CD14-positive monocyte (primary cell): ENCODE results near the gene ABHD17B. TPM values are rescaled to one million over a fixed set of nuclear protein-coding genes. Genes with fewer than 3 reads are reported as not detected.

Experiments
- DNase-seq, 3 donors: peaks; one replicate each; pipeline ENCODE4 v3.0.0-alpha.2; 2011 to 2022
- H2AFZ ChIP-seq: 2 replicates; pipeline ENCODE4 v1.6.0; 2012; ENCODE audit warnings: mild to moderate bottlenecking, low read depth, low read length, inconsistent platforms; ENCODE audit not compliant: insufficient read depth, poor library complexity, severe bottlenecking
- H3K27ac ChIP-seq, 2 donors: 1 replicate in 1 of 2; 2 replicates in 1 of 2; pipeline ENCODE4 v1.5.1; 2012 to 2013; ENCODE audit warnings: low read length in 2 of 2, control low read depth in 1 of 2, inconsistent platforms in 1 of 2, low read depth in 1 of 2, mild to moderate bottlenecking in 1 of 2
- H3K27me3 ChIP-seq, 2 donors: one replicate each; pipeline versions ENCODE4 v1.6.0 to v1.6.1; 2011 to 2013; ENCODE audit warnings: low read length in 2 of 2; ENCODE audit not compliant: control insufficient read depth in 2 of 2, insufficient read depth in 2 of 2
- H3K36me3 ChIP-seq, 2 donors: replicated peaks in 1 of 2; 1 replicate in 1 of 2; 2 replicates in 1 of 2; pipeline versions ENCODE4 v1.5.1 to v1.6.1; 2012 to 2013; ENCODE audit warnings: low read length in 2 of 2, control low read depth in 1 of 2, inconsistent platforms in 1 of 2, mild to moderate bottlenecking in 1 of 2; ENCODE audit not compliant: insufficient read depth in 2 of 2, control insufficient read depth in 1 of 2
- H3K4me1 ChIP-seq, 2 donors: 1 replicate in 1 of 2; 2 replicates in 1 of 2; pipeline versions ENCODE4 v1.5.1 to v1.6.1; 2012 to 2013; ENCODE audit warnings: low read length in 2 of 2, control low read depth in 1 of 2, inconsistent platforms in 1 of 2, mild to moderate bottlenecking in 1 of 2, moderate library complexity in 1 of 2; ENCODE audit not compliant: insufficient read depth in 2 of 2, control insufficient read depth in 1 of 2
- H3K4me2 ChIP-seq: replicated peaks from 2 replicates; pipeline ENCODE3; 2012; ENCODE audit warnings: low read length, moderate library complexity, mild to moderate bottlenecking; ENCODE audit not compliant: poor library complexity, severe bottlenecking; ENCODE audit errors: extremely low read depth
- H3K4me3 ChIP-seq, 3 experiments: fragments of 200-600 bp in 1 of 3; sonication (generic) in 1 of 3; replicated peaks in 1 of 3; 1 replicate in 2 of 3; 2 replicates in 1 of 3; pipeline ENCODE4 v1.5.1; 2011 to 2013; ENCODE audit warnings: low read length in 3 of 3, mild to moderate bottlenecking in 3 of 3, control low read depth in 2 of 3, low read depth in 2 of 3, inconsistent platforms in 1 of 3, moderate library complexity in 1 of 3
- H3K79me2 ChIP-seq: 2 replicates; pipeline ENCODE4 v1.6.0; 2012; ENCODE audit warnings: mild to moderate bottlenecking, control low read depth, inconsistent platforms, low read length, moderate library complexity; ENCODE audit not compliant: insufficient read depth
- H3K9ac ChIP-seq: 2 replicates; pipeline ENCODE4 v1.6.0; 2017; ENCODE audit warnings: low read length, mild to moderate bottlenecking; ENCODE audit not compliant: insufficient read depth, poor library complexity, severe bottlenecking
- H3K9me3 ChIP-seq, 2 donors: replicated peaks in 1 of 2; 1 replicate in 1 of 2; 2 replicates in 1 of 2; pipeline versions ENCODE4 v1.5.1 to v1.6.1; 2012 to 2013; ENCODE audit warnings: low read length in 2 of 2, control low read depth in 1 of 2; ENCODE audit not compliant: control insufficient read depth in 1 of 2, insufficient read depth in 1 of 2
- H4K20me1 ChIP-seq: 2 replicates; pipeline ENCODE4 v1.6.0; 2012; ENCODE audit warnings: mild to moderate bottlenecking, low read length, control low read depth, moderate library complexity; ENCODE audit not compliant: insufficient read depth
- H3K27ac Mint-ChIP-seq, 7 donors: one replicate each; pipeline ENCODE4 v1.8.0; 2020; ENCODE audit warnings: mild to moderate bottlenecking in 7 of 7, mixed read lengths in 7 of 7, moderate library complexity in 6 of 7, inconsistent platforms in 2 of 7
- H3K27me3 Mint-ChIP-seq, 3 donors: one replicate each; pipeline ENCODE4 v1.8.0; 2021 to 2022; ENCODE audit warnings: low read depth in 3 of 3, mild to moderate bottlenecking in 3 of 3, mixed read lengths in 3 of 3, moderate library complexity in 3 of 3, inconsistent platforms in 1 of 3
- H3K36me3 Mint-ChIP-seq, 2 donors: one replicate each; pipeline ENCODE4 v1.8.0; 2020; ENCODE audit warnings: mixed read lengths in 2 of 2, inconsistent platforms in 1 of 2, mild to moderate bottlenecking in 1 of 2
- H3K4me1 Mint-ChIP-seq: one replicate; pipeline ENCODE4 v1.8.0; 2020; ENCODE audit warnings: mild to moderate bottlenecking, mixed read lengths
- H3K4me3 Mint-ChIP-seq, 2 donors: one replicate each; pipeline ENCODE4 v1.8.0; 2020; ENCODE audit warnings: mild to moderate bottlenecking in 2 of 2, mixed read lengths in 2 of 2, moderate library complexity in 1 of 2
- H3K9me3 Mint-ChIP-seq, 7 donors: one replicate each; pipeline ENCODE4 v1.8.0; 2020 to 2022; ENCODE audit warnings: mixed read lengths in 7 of 7, mild to moderate bottlenecking in 6 of 7, moderate library complexity in 6 of 7, inconsistent platforms in 2 of 7
- intact Hi-C, 2 donors: fragments of 100-400 bp; cut with micrococcal nuclease; formaldehyde crosslinking; loops; one replicate each; pipeline versions ENCODE4 v1.15.0 to v1.15.1; 2023
- polyA plus RNA-seq, 3 donors: library from polyadenylated mRNA; depleted of rRNA in 1 of 3; unstranded in 2 of 3; stranded (reverse) in 1 of 3; fragments of 300-500 nt in 2 of 3; fragments of >200 nt in 1 of 3; fragmentation: Illumina TruSeq in 2 of 3; gene quantifications; 1 replicate in 2 of 3; 2 replicates in 1 of 3; pipeline ENCODE4 v1.2.3, GENCODE V29; 2012 to 2021
- TF ChIP-seq, protein P1 (sequence below): fragments of 200-600 bp; IDR thresholded peaks from one replicate; pipeline ENCODE4 v1.8.0; 2022; ENCODE audit warnings: antibody characterized with exemption, mild to moderate bottlenecking

The ABHD17B gene
- polyA plus RNA-seq, 3 donors = 4.1 to 12.8 (median 12.3) TPM

DNA sequence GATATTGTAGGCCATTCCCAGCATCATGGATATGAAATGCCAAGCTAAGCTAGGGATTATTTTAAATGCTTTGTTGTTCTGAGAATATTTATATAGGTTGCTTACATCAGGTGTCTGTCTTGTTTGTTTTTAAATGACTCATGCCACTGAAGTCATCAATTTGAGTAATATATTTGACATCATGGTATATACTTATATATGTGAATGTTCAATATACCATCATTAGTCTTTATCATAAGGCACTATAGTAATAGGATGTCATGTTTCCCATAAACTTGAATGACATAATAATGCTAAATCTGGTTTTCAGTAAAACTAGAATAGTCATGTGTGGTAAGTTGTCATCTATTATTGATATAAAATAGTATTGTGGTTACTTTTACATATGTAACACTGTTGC is 13.6 kb upstream of the ABHD17B start:
- peaks cover 32% of the 10 kb centered on the region for H3K79me2 ChIP-seq
- no peak overlapping the region for H3K27ac ChIP-seq
- peaks cover 16% of the 10 kb centered on the region for H4K20me1 ChIP-seq
- no peaks in the 10 kb centered on the region for H3K4me1 ChIP-seq
- H2AFZ ChIP-seq = no peak overlapping the region
- H3K4me3 Mint-ChIP-seq = no peak overlapping the region
- DNase-seq = no peak
- H3K36me3 ChIP-seq = peaks cover 7 to 18% of the 10 kb centered on the region in 2 donors
- H3K27me3 Mint-ChIP-seq = no peaks in the 10 kb centered on the region
- H3K36me3 Mint-ChIP-seq = peaks cover 18 to 29% of the 10 kb centered on the region in 2 donors
- TF ChIP-seq, protein P1, sequence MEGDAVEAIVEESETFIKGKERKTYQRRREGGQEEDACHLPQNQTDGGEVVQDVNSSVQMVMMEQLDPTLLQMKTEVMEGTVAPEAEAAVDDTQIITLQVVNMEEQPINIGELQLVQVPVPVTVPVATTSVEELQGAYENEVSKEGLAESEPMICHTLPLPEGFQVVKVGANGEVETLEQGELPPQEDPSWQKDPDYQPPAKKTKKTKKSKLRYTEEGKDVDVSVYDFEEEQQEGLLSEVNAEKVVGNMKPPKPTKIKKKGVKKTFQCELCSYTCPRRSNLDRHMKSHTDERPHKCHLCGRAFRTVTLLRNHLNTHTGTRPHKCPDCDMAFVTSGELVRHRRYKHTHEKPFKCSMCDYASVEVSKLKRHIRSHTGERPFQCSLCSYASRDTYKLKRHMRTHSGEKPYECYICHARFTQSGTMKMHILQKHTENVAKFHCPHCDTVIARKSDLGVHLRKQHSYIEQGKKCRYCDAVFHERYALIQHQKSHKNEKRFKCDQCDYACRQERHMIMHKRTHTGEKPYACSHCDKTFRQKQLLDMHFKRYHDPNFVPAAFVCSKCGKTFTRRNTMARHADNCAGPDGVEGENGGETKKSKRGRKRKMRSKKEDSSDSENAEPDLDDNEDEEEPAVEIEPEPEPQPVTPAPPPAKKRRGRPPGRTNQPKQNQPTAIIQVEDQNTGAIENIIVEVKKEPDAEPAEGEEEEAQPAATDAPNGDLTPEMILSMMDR = no peak
- intact Hi-C loops = no loop called here
- H3K4me1 Mint-ChIP-seq = no peaks in the 10 kb centered on the region
- H3K9me3 ChIP-seq = no peaks in the 10 kb centered on the region
- no peaks in the 10 kb centered on the region for H3K9me3 Mint-ChIP-seq
- H3K27ac Mint-ChIP-seq = no peak overlapping the region
- no peak overlapping the region for H3K9ac ChIP-seq
- no peak overlapping the region for H3K4me2 ChIP-seq
- no peak overlapping the region for H3K4me3 ChIP-seq
- H3K27me3 ChIP-seq = no peaks in the 10 kb centered on the region

DNA sequence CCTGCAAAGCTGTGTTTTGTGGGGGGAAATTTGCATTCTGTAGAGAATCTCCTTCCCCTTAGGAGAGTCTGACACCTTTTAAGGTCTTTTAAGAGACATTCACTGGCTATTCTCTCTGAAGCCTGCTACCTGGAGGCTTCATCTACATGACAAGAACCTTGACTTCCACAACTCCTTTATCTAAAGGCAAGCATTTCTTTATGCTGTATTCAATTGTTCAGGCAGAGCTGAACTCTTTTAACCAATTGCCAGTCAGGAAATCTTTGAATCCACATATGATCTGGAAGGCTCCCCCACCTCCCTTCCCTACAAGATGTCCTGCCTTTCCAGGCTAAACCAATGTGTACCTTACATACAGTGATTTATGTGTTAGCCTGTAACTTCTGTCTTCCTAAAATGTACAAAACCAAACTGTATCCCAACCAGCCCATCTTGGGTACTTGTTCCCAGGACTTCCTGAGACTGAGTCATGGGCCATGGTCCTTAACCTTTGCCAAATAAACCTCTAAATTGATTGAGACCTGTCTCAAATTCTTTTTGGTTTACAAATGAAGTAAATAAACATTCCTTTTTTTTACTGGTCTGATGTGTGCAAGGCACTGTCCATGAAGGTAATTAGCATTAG is 10.3 kb upstream of the ABHD17B start:
- Histone ChIP-seq H3K9ac (no peak overlapping the region), H2AFZ (no peak overlapping the region), H3K79me2 (peaks cover 58% of the 10 kb centered on the region), H3K4me3 (no peak overlapping the region), H3K27me3 (no peaks in the 10 kb centered on the region), H3K9me3 (no peaks in the 10 kb centered on the region), H3K4me2 (no peak overlapping the region), H3K4me1 (no peaks in the 10 kb centered on the region), H3K27ac (no peak overlapping the region), H3K36me3 (peaks cover 7 to 18% of the 10 kb centered on the region in 2 donors), H4K20me1 (peaks cover 37% of the 10 kb centered on the region)
- intact Hi-C loops = no loop called here
- Mint-ChIP-seq H3K4me1 (no peaks in the 10 kb centered on the region), H3K36me3 (peaks cover 27 to 41% of the 10 kb centered on the region in 2 donors), H3K27ac (peak overlapping the region in 2 of 7 donors; percentile 21), H3K4me3 (no peak overlapping the region), H3K27me3 (peaks cover 0 to 2% (median 0%) of the 10 kb centered on the region in 3 donors), H3K9me3 (no peaks in the 10 kb centered on the region)
- TF ChIP-seq, protein P1 = no peak
- no peak for DNase-seq
